PC-9 (cell line): ENCODE measurements around the gene ZCCHC7. TPM values are rescaled to one million over a fixed set of nuclear protein-coding genes. Genes with fewer than 3 reads are reported as not detected.
"Not testable (repeated sequence)": the region's sequence is repeated elsewhere in the genome, so short reads cannot be mapped to it uniquely, and the experiment has no call there.

Source experiments
- BruUV-seq: library from RNA; stranded (reverse); fragments of 400-500 nt; replicated peaks from 2 replicates; lab custom pipeline; 2021; lab: Mats Ljungman, UMichigan
- CTCF ChIA-PET: fragments of 300-600 bp; sonication (Branson Sonifier 250); formaldehyde crosslinking; loops from one replicate; lab custom pipeline; 2022; ENCODE audit warnings: antibody characterized with exemption; lab: Charles Lee
- POLR2A ChIA-PET: fragments of 300-600 bp; sonication (Branson Sonifier 250); formaldehyde crosslinking; loops from one replicate; lab custom pipeline; 2022; ENCODE audit warnings: antibody characterized with exemption; ENCODE audit not compliant: unreplicated experiment; lab: Charles Lee
- DNase-seq, 2 experiments: peaks; one replicate each; pipeline versions ENCODE4 v3.0.0 to v3.0.0-alpha.2; 2015 to 2022; ENCODE audit warnings: mixed read lengths in 1 of 2
- H2AFZ ChIP-seq: fragments of 200-600 bp; sonication (generic); 2 replicates; pipeline ENCODE4 v1.8.1; 2017; ENCODE audit warnings: antibody characterized with exemption
- H3F3A ChIP-seq: fragments of 200-600 bp; sonication (generic); 2 replicates; pipeline ENCODE4 v1.8.1; 2017; ENCODE audit warnings: antibody characterized with exemption, mild to moderate bottlenecking, low read depth; ENCODE audit not compliant: insufficient read depth
- H3K27ac ChIP-seq: fragments of 200-600 bp; sonication (generic); 2 replicates; pipeline ENCODE4 v1.6.1; 2016; ENCODE audit warnings: mixed run types
- H3K27me3 ChIP-seq: fragments of 200-600 bp; sonication (generic); 2 replicates; pipeline ENCODE4 v1.6.1; 2016; ENCODE audit warnings: low read depth, mixed run types; ENCODE audit not compliant: insufficient read depth
- H3K36me3 ChIP-seq: fragments of 200-600 bp; sonication (generic); 2 replicates; pipeline ENCODE4 v1.6.1; 2016; ENCODE audit warnings: low read depth, mixed run types
- H3K4me1 ChIP-seq: fragments of 200-600 bp; sonication (generic); replicated peaks from 2 replicates; pipeline ENCODE4 v1.6.1; 2016; ENCODE audit warnings: mixed run types; ENCODE audit not compliant: insufficient read depth
- H3K4me2 ChIP-seq: fragments of 200-600 bp; sonication (generic); 2 replicates; pipeline ENCODE4 v1.6.1; 2017; ENCODE audit warnings: mixed run types
- H3K4me3 ChIP-seq: fragments of 200-600 bp; sonication (generic); 2 replicates; pipeline ENCODE4 v1.6.1; 2016; ENCODE audit warnings: mixed run types
- H3K79me2 ChIP-seq: fragments of 200-600 bp; sonication (generic); 2 replicates; pipeline ENCODE4 v1.6.1; 2017; ENCODE audit warnings: low read depth, mixed run types
- H3K9me2 ChIP-seq: fragments of 200-600 bp; sonication (generic); 2 replicates; pipeline ENCODE4 v1.8.1; 2017; ENCODE audit warnings: mild to moderate bottlenecking; ENCODE audit not compliant: insufficient read depth
- H3K9me3 ChIP-seq: fragments of 200-600 bp; sonication (generic); 2 replicates; pipeline ENCODE4 v1.8.1; 2016; ENCODE audit warnings: low read depth; ENCODE audit not compliant: insufficient read depth
- H4K20me1 ChIP-seq: fragments of 200-600 bp; sonication (generic); 2 replicates; pipeline ENCODE4 v1.8.1; 2017; ENCODE audit not compliant: insufficient read depth
- EZH2 ChIP-seq: fragments of 200-600 bp; sonication (generic); IDR thresholded peaks from 2 replicates; pipeline ENCODE4 v1.8.0; 2017; ENCODE audit warnings: antibody characterized with exemption, low read depth
- intact Hi-C: fragments of 100-400 bp; cut with micrococcal nuclease; formaldehyde crosslinking; loops from one replicate; pipeline ENCODE4 v1.10.0; 2022; ENCODE audit not compliant: unreplicated experiment
- total RNA-seq: library from RNA; stranded (reverse); gene quantifications from 2 replicates; pipeline ENCODE4 v1.2.3, GENCODE V29; 2021
- TF ChIP-seq, protein P1 (sequence below): fragments of 200-600 bp; sonication (generic); conservative IDR thresholded peaks from 2 replicates; pipeline ENCODE4 v1.6.1; 2017; ENCODE audit warnings: mixed run types, antibody characterized with exemption, mild to moderate bottlenecking, moderate library complexity

ZCCHC7 gene
- total RNA-seq, 1 experiment from 2014 or later = 15.9 TPM

DNA sequence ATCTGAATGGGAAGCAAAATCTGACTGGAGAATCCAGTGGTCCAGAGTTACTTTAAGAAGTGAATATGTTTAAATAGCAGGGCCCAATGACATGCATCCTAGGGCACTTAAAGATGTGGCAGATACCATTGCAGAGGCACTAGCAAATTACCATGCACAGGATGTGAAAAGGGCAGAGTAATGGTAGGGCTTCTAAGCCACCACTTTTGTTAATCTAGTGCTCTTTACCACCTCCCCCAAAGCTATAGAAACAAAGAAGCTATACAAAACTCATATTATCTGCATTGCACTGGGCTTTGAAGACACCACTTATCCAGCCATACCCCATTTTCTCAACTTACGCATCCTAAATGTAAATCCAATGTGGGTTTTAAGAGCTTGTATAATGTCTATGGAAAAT, 81.2 kb downstream of the ZCCHC7 start:
- H3F3A ChIP-seq = no peaks in the 10 kb centered on the region
- no peak overlapping the region for H3K27ac ChIP-seq
- intact Hi-C loops = no loop called here
- no peaks in the 10 kb centered on the region for H3K36me3 ChIP-seq
- no peak for DNase-seq
- no peaks in the 10 kb centered on the region for H4K20me1 ChIP-seq
- no peaks in the 10 kb centered on the region for H3K27me3 ChIP-seq
- ChIA-PET CTCF (no interaction called here), POLR2A (no interaction called here)
- H3K79me2 ChIP-seq = no peaks in the 10 kb centered on the region
- BruUV-seq = no TSS peak
- TF ChIP-seq, protein P1, sequence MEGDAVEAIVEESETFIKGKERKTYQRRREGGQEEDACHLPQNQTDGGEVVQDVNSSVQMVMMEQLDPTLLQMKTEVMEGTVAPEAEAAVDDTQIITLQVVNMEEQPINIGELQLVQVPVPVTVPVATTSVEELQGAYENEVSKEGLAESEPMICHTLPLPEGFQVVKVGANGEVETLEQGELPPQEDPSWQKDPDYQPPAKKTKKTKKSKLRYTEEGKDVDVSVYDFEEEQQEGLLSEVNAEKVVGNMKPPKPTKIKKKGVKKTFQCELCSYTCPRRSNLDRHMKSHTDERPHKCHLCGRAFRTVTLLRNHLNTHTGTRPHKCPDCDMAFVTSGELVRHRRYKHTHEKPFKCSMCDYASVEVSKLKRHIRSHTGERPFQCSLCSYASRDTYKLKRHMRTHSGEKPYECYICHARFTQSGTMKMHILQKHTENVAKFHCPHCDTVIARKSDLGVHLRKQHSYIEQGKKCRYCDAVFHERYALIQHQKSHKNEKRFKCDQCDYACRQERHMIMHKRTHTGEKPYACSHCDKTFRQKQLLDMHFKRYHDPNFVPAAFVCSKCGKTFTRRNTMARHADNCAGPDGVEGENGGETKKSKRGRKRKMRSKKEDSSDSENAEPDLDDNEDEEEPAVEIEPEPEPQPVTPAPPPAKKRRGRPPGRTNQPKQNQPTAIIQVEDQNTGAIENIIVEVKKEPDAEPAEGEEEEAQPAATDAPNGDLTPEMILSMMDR = no peak
- no peak for TF ChIP-seq EZH2
- H3K4me1 ChIP-seq = peaks cover 12% of the 10 kb centered on the region
- no peak overlapping the region for H3K4me2 ChIP-seq
- no peaks in the 10 kb centered on the region for H3K9me3 ChIP-seq
- no peak overlapping the region for H2AFZ ChIP-seq
- H3K4me3 ChIP-seq = no peak overlapping the region
- H3K9me2 ChIP-seq = no peaks in the 10 kb centered on the region

DNA sequence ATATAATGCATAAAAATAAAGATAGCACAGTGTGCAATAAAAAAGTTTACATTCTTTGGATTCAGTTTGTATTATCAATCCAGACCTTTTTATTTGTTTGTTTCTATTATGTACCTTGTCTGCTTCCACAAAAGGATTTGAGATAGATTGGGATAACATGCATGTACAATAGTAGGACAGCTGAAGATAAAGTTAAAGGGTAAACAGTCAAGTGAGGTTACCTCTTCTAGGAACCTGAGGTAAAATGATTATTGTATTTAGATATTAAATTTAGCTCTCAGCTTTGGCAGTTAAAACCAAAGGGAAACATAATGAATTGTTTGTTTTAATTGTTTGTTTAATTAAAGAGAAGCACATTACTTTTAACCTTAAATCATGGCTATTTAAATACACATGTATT, 81.7 kb downstream of the ZCCHC7 start:
- ChIA-PET CTCF (no interaction called here), POLR2A (no interaction called here)
- intact Hi-C loops = no loop called here

DNA sequence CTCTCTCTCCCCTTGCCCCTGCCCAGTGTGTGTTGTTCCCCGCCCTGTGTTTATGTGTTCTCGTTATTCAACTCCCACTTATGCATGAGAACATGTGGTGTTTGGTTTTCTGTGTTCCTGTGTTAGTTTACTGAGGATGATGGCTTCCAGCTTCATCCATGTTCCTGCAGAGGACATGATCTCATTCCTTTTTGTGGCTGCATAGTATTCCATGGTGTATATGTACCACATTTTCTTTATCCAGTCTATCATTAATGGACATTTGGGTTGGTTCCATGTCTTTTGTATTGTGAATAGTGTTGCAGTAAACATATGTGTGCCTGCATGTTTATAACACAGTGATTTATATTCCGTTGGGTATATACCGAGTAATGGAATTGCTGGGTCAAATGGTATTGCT, 83.1 kb downstream of the ZCCHC7 start:
- H3K27ac ChIP-seq, H3K9me2 ChIP-seq, POLR2A ChIA-PET, H3K79me2 ChIP-seq, H2AFZ ChIP-seq, H3K4me2 ChIP-seq, BruUV-seq, H3K9me3 ChIP-seq, CTCF ChIA-PET, intact Hi-C loops, DNase-seq, H4K20me1 ChIP-seq, H3K4me3 ChIP-seq, H3K36me3 ChIP-seq, H3K27me3 ChIP-seq, H3F3A ChIP-seq: not testable (repeated sequence)
- peaks cover 12% of the 10 kb centered on the region for H3K4me1 ChIP-seq

More for the DNA sequence above, 81.7 kb downstream of the ZCCHC7 start:
- no peak overlapping the region for H2AFZ ChIP-seq
- no peaks in the 10 kb centered on the region for H3K36me3 ChIP-seq
- no peaks in the 10 kb centered on the region for H4K20me1 ChIP-seq
- no peak overlapping the region for H3K4me2 ChIP-seq
- no peak for DNase-seq
- H3K27ac ChIP-seq = no peak overlapping the region
- peaks cover 12% of the 10 kb centered on the region for H3K4me1 ChIP-seq
- H3K4me3 ChIP-seq = no peak overlapping the region
- BruUV-seq = no TSS peak
- H3K9me3 ChIP-seq = no peaks in the 10 kb centered on the region
- H3K27me3 ChIP-seq = no peaks in the 10 kb centered on the region
- no peak for TF ChIP-seq EZH2
- TF ChIP-seq, protein P1 = no peak
- H3K9me2 ChIP-seq = no peaks in the 10 kb centered on the region
- H3K79me2 ChIP-seq = no peaks in the 10 kb centered on the region
- no peaks in the 10 kb centered on the region for H3F3A ChIP-seq

DNA sequence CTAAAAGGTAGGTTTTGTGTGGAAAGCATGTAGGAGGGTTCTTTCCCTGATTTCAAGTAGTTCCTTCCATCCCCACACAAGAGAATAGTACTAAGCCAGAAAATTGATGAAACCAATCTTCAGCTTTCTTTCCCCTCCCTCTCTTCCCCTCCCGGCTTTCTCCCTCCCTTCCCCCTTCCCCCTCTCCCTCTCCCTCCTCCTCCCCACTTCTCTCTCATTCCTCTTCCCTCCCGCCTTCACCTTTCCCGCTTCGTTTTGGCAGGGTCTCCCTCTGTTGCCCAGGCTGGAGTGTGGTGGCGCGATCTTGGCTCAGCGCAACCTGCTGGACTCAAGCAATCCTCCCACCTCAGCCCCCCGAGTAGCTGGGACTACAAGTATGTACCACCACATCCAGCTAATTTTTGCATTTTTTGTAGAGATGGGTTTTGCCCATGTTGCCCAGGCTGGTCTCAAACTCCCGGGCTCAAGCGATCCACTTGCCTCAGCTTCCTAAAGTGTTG, 85.8 kb downstream of the ZCCHC7 start:
- no peaks in the 10 kb centered on the region for H4K20me1 ChIP-seq
- no peak overlapping the region for H3K27ac ChIP-seq
- intact Hi-C loops = no loop called here
- POLR2A ChIA-PET = no interaction called here
- no peaks in the 10 kb centered on the region for H3K27me3 ChIP-seq
- CTCF ChIA-PET = no interaction called here
- no peaks in the 10 kb centered on the region for H3K36me3 ChIP-seq
- TF ChIP-seq, protein P1 = no peak
- TF ChIP-seq EZH2 = no peak
- BruUV-seq = no TSS peak
- no peaks in the 10 kb centered on the region for H3K79me2 ChIP-seq
- no peak for DNase-seq
- H3K4me3 ChIP-seq = no peak overlapping the region
- H2AFZ ChIP-seq = no peak overlapping the region
- H3K4me1 ChIP-seq = no peaks in the 10 kb centered on the region
- H3K9me2 ChIP-seq = no peaks in the 10 kb centered on the region
- H3K4me2 ChIP-seq = no peak overlapping the region
- H3K9me3 ChIP-seq = no peaks in the 10 kb centered on the region
- H3F3A ChIP-seq = no peaks in the 10 kb centered on the region
